AG09319 (cell line): ENCODE measurements around the gene SMAD6.

Experiments used
- DNase-seq: peaks from one replicate; pipeline ENCODE4 v3.0.0-alpha.2; 2010; ENCODE audit warnings: low read depth; ENCODE audit errors: extremely low read depth
- CTCF ChIP-seq: IDR thresholded peaks from 2 replicates; pipeline ENCODE4 v1.5.1; 2011; ENCODE audit warnings: low read depth, mild to moderate bottlenecking, inconsistent platforms, low read length, moderate library complexity

Gene SMAD6

GRCh38 chr15:66715720-66716655 is 14.0 kb downstream of the SMAD6 start:
- DNase-seq: no peak
- TF ChIP-seq CTCF: no peak

GRCh38 chr15:66716656-66717020 is 14.6 kb downstream of the SMAD6 start:
- TF ChIP-seq CTCF: no peak
- DNase-seq: no peak

GRCh38 chr15:66718220-66718988 is 16.4 kb downstream of the SMAD6 start:
- DNase-seq: no peak
- no peak for TF ChIP-seq CTCF

GRCh38 chr15:66719471-66719870 is 17.4 kb downstream of the SMAD6 start:
- no peak for TF ChIP-seq CTCF
- DNase-seq: no peak

GRCh38 chr15:66720206-66721010 is 18.4 kb downstream of the SMAD6 start:
- no peak for TF ChIP-seq CTCF
- DNase-seq: no peak

GRCh38 chr15:66721020-66721419 is 19.0 kb downstream of the SMAD6 start:
- no peak for DNase-seq
- TF ChIP-seq CTCF: no peak
